Measurements from ENCODE around the gene DSCAML1. TPM values are rescaled to one million over a fixed set of nuclear protein-coding genes. Genes with fewer than 3 reads are reported as not detected.

DSCAML1 gene
- total RNA-seq, 1 experiment from 2014 or later, result 0.15 TPM

- Mint-ChIP-seq H3K9me3 (peaks cover 0 to 4% of the 10 kb centered on the region in 2 experiments; a peak in 2 of 5 replicates), H3K4me3 (no peak overlapping the region), H3K36me3 (ENCODE audit: insufficient read depth in 1 of 3, low read depth in 3 of 3) (no peaks in the 10 kb centered on the region), H3K27me3 (ENCODE audit: low read depth) (peaks cover 15% of the 10 kb centered on the region), H3K27ac (no peak overlapping the region; a peak in 1 of 7 replicates), H3K4me1 (peaks cover 10 to 17% of the 10 kb centered on the region in 2 experiments)
- H2BK120ac ChIP-seq (ENCODE audit: low read depth, low read length, poor library complexity, severe bottlenecking), result no peak overlapping the region
- H3K4ac ChIP-seq (ENCODE audit: low read depth, low read length), result no peak overlapping the region
- no peak overlapping the region for H3K9ac ChIP-seq (ENCODE audit: extremely low read depth, insufficient read length, low read length)
- H4K8ac ChIP-seq (replicated peaks; ENCODE audit: insufficient read length, low read depth, low read length), result no peak overlapping the region
- H2BK5ac ChIP-seq (ENCODE audit: insufficient read length, low read length), result no peak overlapping the region
- H3K23me2 ChIP-seq (ENCODE audit: insufficient read length, low read depth, low read length, poor library complexity, severe bottlenecking), result no peaks in the 10 kb centered on the region
- no CpG with 5 or more reads among the region's 17 CpGs for WGBS (ENCODE audit: extremely low coverage, insufficient read length, low lambda C conversion rate)
- no peak overlapping the region for H3K14ac ChIP-seq (ENCODE audit: insufficient read depth, low read length)
- H3K4me1 ChIP-seq (ENCODE audit: insufficient read depth, low read length), result no peaks in the 10 kb centered on the region
- no peak overlapping the region for H2BK15ac ChIP-seq (ENCODE audit: low read depth, low read length)
- H3K9me3 ChIP-seq (ENCODE audit: control insufficient read depth, low read depth, low read length), result no peaks in the 10 kb centered on the region
- no peak overlapping the region for H4K5ac ChIP-seq (ENCODE audit: insufficient read length, low read depth, low read length)
- no peak overlapping the region for H3K4me2 ChIP-seq (ENCODE audit: insufficient read depth, insufficient read length, low read length)
- no peaks in the 10 kb centered on the region for H3K79me2 ChIP-seq (ENCODE audit: insufficient read depth, low read length)
- no peak overlapping the region for H2AFZ ChIP-seq (ENCODE audit: low read length)
- H3T11ph ChIP-seq (ENCODE audit: low read length), result no peak overlapping the region
- H3K23ac ChIP-seq (ENCODE audit: insufficient read length, low read depth, low read length), result no peak overlapping the region
- H4K20me1 ChIP-seq (ENCODE audit: control insufficient read depth, insufficient read depth, insufficient read length), result no peaks in the 10 kb centered on the region
- TF ChIP-seq CTCF (conservative IDR thresholded peaks at IDR 0.05), result no peak
- no peak overlapping the region for H3K27ac ChIP-seq (ENCODE audit: insufficient read length, low read depth, low read length)
- H4K91ac ChIP-seq (ENCODE audit: insufficient read length, low read depth, low read length), result no peak overlapping the region
- no peaks in the 10 kb centered on the region for H3K27me3 ChIP-seq (ENCODE audit: insufficient read depth, low read length)
- no peak overlapping the region for H2BK12ac ChIP-seq (ENCODE audit: insufficient read length, low read depth, low read length)
- DNase-seq, result no peak
- H2AK5ac ChIP-seq (ENCODE audit: insufficient read length, low read length), result no peak overlapping the region
- no peak overlapping the region for H2BK20ac ChIP-seq (ENCODE audit: low read depth, low read length, poor library complexity, severe bottlenecking)
- no peak overlapping the region for H3K18ac ChIP-seq (ENCODE audit: insufficient read length, low read depth, low read length)
- H3K79me1 ChIP-seq (ENCODE audit: insufficient read depth, low read depth, low read length, poor library complexity, severe bottlenecking), result no peaks in the 10 kb centered on the region
- no peak overlapping the region for H3K56ac ChIP-seq (ENCODE audit: insufficient read length, low read depth, low read length)
Measured at GRCh38 chr11:117438371-117439000, 358.5 kb downstream of the DSCAML1 start.

Measured in H9 (cell line).